Testis (tissue), 2 donors: ENCODE results near the gene CHKA.

ENCODE experiments used
- POLR2A ChIP-seq: fragments of 450-650 bp; IDR thresholded peaks from one replicate; pipeline ENCODE4 v1.6.1; 2017; ENCODE audit warnings: antibody characterized with exemption, mild to moderate bottlenecking, moderate library complexity
- TF ChIP-seq, protein P1 (sequence below), 3 experiments: fragments of 450-650 bp in 2 of 3; fragments of 200-600 bp in 1 of 3; sonication (generic) in 1 of 3; IDR thresholded peaks; one replicate each; pipeline ENCODE4 v1.5.1; 2016 to 2019; ENCODE audit warnings: antibody characterized with exemption in 3 of 3, mild to moderate bottlenecking in 2 of 3, moderate library complexity in 1 of 3

- TF ChIP-seq, protein P1, sequence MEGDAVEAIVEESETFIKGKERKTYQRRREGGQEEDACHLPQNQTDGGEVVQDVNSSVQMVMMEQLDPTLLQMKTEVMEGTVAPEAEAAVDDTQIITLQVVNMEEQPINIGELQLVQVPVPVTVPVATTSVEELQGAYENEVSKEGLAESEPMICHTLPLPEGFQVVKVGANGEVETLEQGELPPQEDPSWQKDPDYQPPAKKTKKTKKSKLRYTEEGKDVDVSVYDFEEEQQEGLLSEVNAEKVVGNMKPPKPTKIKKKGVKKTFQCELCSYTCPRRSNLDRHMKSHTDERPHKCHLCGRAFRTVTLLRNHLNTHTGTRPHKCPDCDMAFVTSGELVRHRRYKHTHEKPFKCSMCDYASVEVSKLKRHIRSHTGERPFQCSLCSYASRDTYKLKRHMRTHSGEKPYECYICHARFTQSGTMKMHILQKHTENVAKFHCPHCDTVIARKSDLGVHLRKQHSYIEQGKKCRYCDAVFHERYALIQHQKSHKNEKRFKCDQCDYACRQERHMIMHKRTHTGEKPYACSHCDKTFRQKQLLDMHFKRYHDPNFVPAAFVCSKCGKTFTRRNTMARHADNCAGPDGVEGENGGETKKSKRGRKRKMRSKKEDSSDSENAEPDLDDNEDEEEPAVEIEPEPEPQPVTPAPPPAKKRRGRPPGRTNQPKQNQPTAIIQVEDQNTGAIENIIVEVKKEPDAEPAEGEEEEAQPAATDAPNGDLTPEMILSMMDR (IDR thresholded peaks at IDR 0.05) = no peak
- TF ChIP-seq POLR2A = no peak
Measured at GRCh38 chr11:68133761-68134160, 12.6 kb upstream of the CHKA start.
